Measurements from ENCODE around the gene SCAPER. TPM values are rescaled to one million over a fixed set of nuclear protein-coding genes. Genes with fewer than 3 reads are reported as not detected.

Gene SCAPER
- total RNA-seq, 1 experiment from 2014 or later: 10.3 TPM

DNA sequence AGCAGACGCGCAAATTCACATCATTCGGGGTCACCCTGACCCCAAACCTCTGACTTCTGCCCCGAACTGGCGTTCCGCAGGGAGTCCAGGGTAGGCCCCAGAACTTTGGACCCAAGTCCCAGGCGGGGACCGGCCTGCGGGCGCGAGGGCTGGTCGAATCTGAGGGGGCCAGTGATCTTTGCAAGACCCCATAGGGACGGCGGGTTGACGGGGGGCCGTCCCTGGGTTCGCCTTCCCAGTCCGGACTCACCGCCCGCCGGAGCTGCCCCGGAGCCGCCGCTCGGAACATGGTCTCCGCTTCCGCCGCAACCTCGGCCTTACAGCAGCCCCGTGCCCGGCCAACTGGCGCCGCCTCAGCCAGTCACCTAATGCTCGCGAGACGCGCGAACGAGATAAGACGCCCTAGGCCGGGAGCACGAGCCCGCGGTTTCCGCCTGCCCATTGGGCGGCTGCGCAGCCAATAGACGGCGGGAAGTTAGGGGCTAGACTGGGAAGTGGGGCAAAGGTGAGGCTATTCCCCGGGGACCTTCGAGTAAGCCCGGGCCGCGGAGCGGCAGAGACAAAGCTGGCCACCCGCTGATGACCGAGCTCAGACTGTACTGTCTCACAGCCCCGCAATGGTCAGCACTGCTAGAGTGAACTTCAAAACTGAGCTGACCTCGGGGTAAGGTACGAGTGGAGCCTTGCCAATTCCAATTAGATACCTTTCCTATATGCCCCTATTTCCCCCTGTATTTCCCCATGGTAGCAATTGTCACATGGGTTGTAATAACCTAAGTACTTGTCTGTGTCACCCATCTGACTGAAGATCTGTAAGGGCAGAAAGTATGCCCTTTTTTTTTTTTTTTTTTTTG is 593.8 kb downstream of the SCAPER start, which contains the start of gene ETFA (continued):
- TF ChIP-seq FOXP1 (CRISPR knock-in tag; IDR thresholded peaks at IDR 0.05; ENCODE audit: borderline replicate concordance) (peak; percentile 89; the same call in 1 of the 2 replicates), RORB (CRISPR knock-in tag; IDR thresholded peaks at IDR 0.05) (no peak), ZNF671 (CRISPR knock-in tag; IDR thresholded peaks at IDR 0.05) (no peak), ZBTB43 (CRISPR knock-in tag; IDR thresholded peaks at IDR 0.05) (peak; percentile 81), FOXK1 (CRISPR knock-in tag; IDR thresholded peaks at IDR 0.05) (peak; percentile 68; the same call in 1 of the 2 replicates), FOXP4 (CRISPR knock-in tag; IDR thresholded peaks at IDR 0.05) (peak; percentile 89; the same call in 1 of the 2 replicates), ETV6 (CRISPR knock-in tag; IDR thresholded peaks at IDR 0.05) (peak; percentile 77; the same call in 1 of the 2 replicates), HMGA2 (CRISPR knock-in tag; IDR thresholded peaks at IDR 0.05) (no peak), PRDM15 (CRISPR knock-in tag; IDR thresholded peaks at IDR 0.05) (peak; percentile 47; the same call in 1 of the 2 replicates), E2F5 (CRISPR knock-in tag; IDR thresholded peaks at IDR 0.05) (peak; percentile 94), NFYB (CRISPR knock-in tag; conservative IDR thresholded peaks at IDR 0.05; ENCODE audit: low read depth) (peak; percentile 57), CREB1 (CRISPR knock-in tag; IDR thresholded peaks at IDR 0.05) (peak; percentile 73; the same call in 1 of the 2 replicates), SP1 (CRISPR knock-in tag; conservative IDR thresholded peaks at IDR 0.05) (peak; percentile 58; the same call in 1 of the 2 replicates), ZNF416 (CRISPR knock-in tag; IDR thresholded peaks at IDR 0.05) (no peak), USF2 (CRISPR knock-in tag; IDR thresholded peaks at IDR 0.05) (peak; percentile 79), ZBTB21 (CRISPR knock-in tag; IDR thresholded peaks at IDR 0.05; ENCODE audit: borderline replicate concordance) (0 out of 2 replicates have a peak, but pooled peaks have one; percentile 53), CBFB (CRISPR knock-in tag; IDR thresholded peaks at IDR 0.05; ENCODE audit: low read depth) (no peak), CREM (CRISPR knock-in tag; IDR thresholded peaks at IDR 0.05) (peak; percentile 83), GABPB1 (CRISPR knock-in tag; IDR thresholded peaks at IDR 0.05) (no peak), ZNF232 (CRISPR knock-in tag; IDR thresholded peaks at IDR 0.05) (peak; percentile 84; the same call in 1 of the 2 replicates)
- TF ChIP-seq, protein P1, sequence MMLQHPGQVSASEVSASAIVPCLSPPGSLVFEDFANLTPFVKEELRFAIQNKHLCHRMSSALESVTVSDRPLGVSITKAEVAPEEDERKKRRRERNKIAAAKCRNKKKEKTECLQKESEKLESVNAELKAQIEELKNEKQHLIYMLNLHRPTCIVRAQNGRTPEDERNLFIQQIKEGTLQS (CRISPR knock-in tag; conservative IDR thresholded peaks at IDR 0.05): 0 out of 2 replicates have a peak, but pooled peaks have one; percentile 12
- TF ChIP-seq, protein P2, sequence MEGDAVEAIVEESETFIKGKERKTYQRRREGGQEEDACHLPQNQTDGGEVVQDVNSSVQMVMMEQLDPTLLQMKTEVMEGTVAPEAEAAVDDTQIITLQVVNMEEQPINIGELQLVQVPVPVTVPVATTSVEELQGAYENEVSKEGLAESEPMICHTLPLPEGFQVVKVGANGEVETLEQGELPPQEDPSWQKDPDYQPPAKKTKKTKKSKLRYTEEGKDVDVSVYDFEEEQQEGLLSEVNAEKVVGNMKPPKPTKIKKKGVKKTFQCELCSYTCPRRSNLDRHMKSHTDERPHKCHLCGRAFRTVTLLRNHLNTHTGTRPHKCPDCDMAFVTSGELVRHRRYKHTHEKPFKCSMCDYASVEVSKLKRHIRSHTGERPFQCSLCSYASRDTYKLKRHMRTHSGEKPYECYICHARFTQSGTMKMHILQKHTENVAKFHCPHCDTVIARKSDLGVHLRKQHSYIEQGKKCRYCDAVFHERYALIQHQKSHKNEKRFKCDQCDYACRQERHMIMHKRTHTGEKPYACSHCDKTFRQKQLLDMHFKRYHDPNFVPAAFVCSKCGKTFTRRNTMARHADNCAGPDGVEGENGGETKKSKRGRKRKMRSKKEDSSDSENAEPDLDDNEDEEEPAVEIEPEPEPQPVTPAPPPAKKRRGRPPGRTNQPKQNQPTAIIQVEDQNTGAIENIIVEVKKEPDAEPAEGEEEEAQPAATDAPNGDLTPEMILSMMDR (IDR thresholded peaks at IDR 0.05): no peak
- TF ChIP-seq, protein P3, sequence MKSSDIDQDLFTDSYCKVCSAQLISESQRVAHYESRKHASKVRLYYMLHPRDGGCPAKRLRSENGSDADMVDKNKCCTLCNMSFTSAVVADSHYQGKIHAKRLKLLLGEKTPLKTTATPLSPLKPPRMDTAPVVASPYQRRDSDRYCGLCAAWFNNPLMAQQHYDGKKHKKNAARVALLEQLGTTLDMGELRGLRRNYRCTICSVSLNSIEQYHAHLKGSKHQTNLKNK (CRISPR knock-in tag; IDR thresholded peaks at IDR 0.05): no peak
- TF ChIP-seq, protein P4, sequence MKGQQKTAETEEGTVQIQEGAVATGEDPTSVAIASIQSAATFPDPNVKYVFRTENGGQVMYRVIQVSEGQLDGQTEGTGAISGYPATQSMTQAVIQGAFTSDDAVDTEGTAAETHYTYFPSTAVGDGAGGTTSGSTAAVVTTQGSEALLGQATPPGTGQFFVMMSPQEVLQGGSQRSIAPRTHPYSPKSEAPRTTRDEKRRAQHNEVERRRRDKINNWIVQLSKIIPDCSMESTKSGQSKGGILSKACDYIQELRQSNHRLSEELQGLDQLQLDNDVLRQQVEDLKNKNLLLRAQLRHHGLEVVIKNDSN (CRISPR knock-in tag; IDR thresholded peaks at IDR 0.05): peak; percentile 86
- TF ChIP-seq, protein P5, sequence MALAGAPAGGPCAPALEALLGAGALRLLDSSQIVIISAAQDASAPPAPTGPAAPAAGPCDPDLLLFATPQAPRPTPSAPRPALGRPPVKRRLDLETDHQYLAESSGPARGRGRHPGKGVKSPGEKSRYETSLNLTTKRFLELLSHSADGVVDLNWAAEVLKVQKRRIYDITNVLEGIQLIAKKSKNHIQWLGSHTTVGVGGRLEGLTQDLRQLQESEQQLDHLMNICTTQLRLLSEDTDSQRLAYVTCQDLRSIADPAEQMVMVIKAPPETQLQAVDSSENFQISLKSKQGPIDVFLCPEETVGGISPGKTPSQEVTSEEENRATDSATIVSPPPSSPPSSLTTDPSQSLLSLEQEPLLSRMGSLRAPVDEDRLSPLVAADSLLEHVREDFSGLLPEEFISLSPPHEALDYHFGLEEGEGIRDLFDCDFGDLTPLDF (CRISPR knock-in tag; IDR thresholded peaks at IDR 0.05): peak; percentile 86

Data from WTC11 (cell line).